HG03103 (cell line): ENCODE measurements around the gene ARL3.

Source experiments
- ATAC-seq: cut with Tn5 transposase; IDR thresholded peaks from one replicate; pipeline ENCODE4 v1.9.1; 2021; ENCODE audit warnings: low read depth; ENCODE audit not compliant: unreplicated experiment

Gene ARL3

GRCh38 chr10:102642736-102643335, 71.4 kb downstream of the ARL3 start:
- no peak for ATAC-seq

- ATAC-seq: peak; percentile 49
Measured at GRCh38 chr10:102641880-102642735, 72.1 kb downstream of the ARL3 start.

GRCh38 chr10:102641402-102641801, 72.8 kb downstream of the ARL3 start:
- ATAC-seq: no peak

- no peak for ATAC-seq
Measured at GRCh38 chr10:102639537-102639936, 74.7 kb downstream of the ARL3 start.

- no peak for ATAC-seq
Measured at GRCh38 chr10:102635377-102635776, 78.8 kb downstream of the ARL3 start.

GRCh38 chr10:102634686-102635085, 79.5 kb downstream of the ARL3 start:
- no peak for ATAC-seq

- ATAC-seq: no peak
Measured at GRCh38 chr10:102633848-102634247, 80.3 kb downstream of the ARL3 start.

GRCh38 chr10:102633287-102633686, 80.9 kb downstream of the ARL3 start:
- ATAC-seq: no peak

- no peak for ATAC-seq
Measured at GRCh38 chr10:102632394-102633111, 81.6 kb downstream of the ARL3 start.

GRCh38 chr10:102631525-102632393, 82.4 kb downstream of the ARL3 start:
- ATAC-seq: no peak

GRCh38 chr10:102630663-102631062, 83.5 kb downstream of the ARL3 start:
- no peak for ATAC-seq

GRCh38 chr10:102629661-102630614, 84.3 kb downstream of the ARL3 start:
- no peak for ATAC-seq

- no peak for ATAC-seq
Measured at GRCh38 chr10:102628451-102628911, 85.7 kb downstream of the ARL3 start.

- ATAC-seq: no peak
Measured at GRCh38 chr10:102627736-102628293, 86.4 kb downstream of the ARL3 start.

GRCh38 chr10:102627291-102627735, 86.9 kb downstream of the ARL3 start:
- ATAC-seq: no peak

- no peak for ATAC-seq
Measured at GRCh38 chr10:102626026-102626685, 88.0 kb downstream of the ARL3 start.

GRCh38 chr10:102624751-102625645, 89.2 kb downstream of the ARL3 start:
- no peak for ATAC-seq
